ENCODE results near the gene HSPA1L.
"Not testable (repeated sequence)": the region's sequence is repeated elsewhere in the genome, so short reads cannot be mapped to it uniquely, and the experiment has no call there.

Gene HSPA1L

DNA sequence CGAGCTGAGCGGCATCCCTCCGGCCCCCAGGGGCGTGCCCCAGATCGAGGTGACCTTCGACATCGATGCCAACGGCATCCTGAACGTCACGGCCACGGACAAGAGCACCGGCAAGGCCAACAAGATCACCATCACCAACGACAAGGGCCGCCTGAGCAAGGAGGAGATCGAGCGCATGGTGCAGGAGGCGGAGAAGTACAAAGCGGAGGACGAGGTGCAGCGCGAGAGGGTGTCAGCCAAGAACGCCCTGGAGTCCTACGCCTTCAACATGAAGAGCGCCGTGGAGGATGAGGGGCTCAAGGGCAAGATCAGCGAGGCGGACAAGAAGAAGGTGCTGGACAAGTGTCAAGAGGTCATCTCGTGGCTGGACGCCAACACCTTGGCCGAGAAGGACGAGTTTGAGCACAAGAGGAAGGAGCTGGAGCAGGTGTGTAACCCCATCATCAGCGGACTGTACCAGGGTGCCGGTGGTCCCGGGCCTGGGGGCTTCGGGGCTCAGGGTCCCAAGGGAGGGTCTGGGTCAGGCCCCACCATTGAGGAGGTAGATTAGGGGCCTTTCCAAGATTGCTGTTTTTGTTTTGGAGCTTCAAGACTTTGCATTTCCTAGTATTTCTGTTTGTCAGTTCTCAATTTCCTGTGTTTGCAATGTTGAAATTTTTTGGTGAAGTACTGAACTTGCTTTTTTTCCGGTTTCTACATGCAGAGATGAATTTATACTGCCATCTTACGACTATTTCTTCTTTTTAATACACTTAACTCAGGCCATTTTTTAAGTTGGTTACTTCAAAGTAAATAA, 2.2 kb upstream of the HSPA1L start:
- DNase-seq (ENCODE audit: low read depth, low spot score), result not testable (repeated sequence)

DNA sequence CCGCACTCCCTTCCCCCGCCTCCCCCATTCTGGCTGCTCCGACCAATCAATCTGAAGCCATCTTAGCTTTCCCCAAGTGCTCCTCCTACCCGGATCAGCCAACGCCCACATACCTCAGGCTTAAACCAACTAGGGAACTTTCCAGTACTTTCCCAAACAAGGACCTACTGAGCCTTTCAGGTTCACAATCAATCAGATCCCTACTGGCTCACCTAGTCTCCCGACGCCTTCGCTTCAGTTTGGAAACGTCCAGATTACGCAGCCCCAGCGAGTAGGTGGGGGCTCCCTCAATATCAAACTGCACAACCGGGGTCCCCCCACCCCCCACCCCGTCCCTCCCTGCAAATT, 432 bp downstream of the HSPA1L start:
- DNase-seq (ENCODE audit: low read depth, low spot score), result peak; percentile 95

- no peak for DNase-seq (ENCODE audit: low read depth, low spot score)
Measured at GRCh38 chr6:31813465-31813849, 1.6 kb downstream of the HSPA1L start.

GRCh38 chr6:31811645-31812044, 3.4 kb downstream of the HSPA1L start:
- no peak for DNase-seq (ENCODE audit: low read depth, low spot score)

DNA sequence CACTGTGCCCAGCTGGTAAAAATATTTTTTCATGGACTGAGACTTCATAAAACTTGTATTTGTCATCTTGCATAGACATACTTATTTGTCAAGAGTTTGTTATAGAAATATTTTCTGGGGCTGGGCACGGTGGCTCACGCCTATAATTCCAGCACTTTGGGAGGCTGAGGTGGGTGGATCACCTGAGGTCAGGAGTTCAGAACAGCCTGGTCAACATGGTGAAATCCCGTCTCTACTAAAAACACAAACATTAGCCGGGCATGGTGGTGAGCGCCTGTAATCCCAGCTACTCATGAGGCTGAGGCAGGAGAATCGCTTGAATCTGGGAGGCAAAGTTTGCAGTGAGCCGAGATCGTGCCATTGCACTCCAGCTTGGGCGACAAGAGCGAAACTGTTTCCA, 6.5 kb downstream of the HSPA1L start:
- not testable (repeated sequence) for DNase-seq (ENCODE audit: low read depth, low spot score)

- DNase-seq (ENCODE audit: low read depth, low spot score), result peak; percentile 99
Measured at GRCh38 chr6:31806470-31807272, 8.4 kb downstream of the HSPA1L start, which contains the start of gene LSM2. Gene LSM2 (minus strand): TSS chr6:31806966. CDS start chr6:31806757, 209 bp downstream.

DNA sequence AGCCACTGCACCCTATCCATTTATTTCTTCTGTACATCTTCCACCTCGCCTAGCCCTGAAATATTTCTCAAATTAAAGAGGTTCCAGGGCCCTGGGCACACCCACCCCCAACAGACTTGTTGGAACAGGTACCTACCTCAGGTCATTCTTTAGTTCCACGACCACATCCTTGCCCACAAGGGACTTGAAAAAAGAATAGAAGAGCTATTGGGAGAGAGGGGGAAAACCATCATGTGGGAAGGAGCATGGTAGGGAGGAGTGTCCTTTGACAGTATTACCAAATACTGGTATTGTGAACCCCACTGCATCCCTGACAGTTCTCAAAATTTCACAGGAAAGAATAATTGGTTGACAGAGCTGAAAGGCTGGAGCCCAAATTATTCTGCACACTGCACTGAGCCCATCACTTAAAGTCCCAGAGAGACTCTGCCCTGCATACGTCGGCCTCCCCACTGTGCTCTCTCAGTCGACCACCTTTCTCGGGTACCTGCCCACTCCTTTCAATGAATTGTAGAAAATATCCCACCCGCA, 9.1 kb downstream of the HSPA1L start:
- no peak for DNase-seq (ENCODE audit: low read depth, low spot score)

- not testable (repeated sequence) for DNase-seq (ENCODE audit: low read depth, low spot score)
Measured at GRCh38 chr6:31801031-31801927, 13.8 kb downstream of the HSPA1L start.

- no peak for DNase-seq (ENCODE audit: low read depth, low spot score)
Measured at GRCh38 chr6:31799781-31800180, 15.3 kb downstream of the HSPA1L start.

DNA sequence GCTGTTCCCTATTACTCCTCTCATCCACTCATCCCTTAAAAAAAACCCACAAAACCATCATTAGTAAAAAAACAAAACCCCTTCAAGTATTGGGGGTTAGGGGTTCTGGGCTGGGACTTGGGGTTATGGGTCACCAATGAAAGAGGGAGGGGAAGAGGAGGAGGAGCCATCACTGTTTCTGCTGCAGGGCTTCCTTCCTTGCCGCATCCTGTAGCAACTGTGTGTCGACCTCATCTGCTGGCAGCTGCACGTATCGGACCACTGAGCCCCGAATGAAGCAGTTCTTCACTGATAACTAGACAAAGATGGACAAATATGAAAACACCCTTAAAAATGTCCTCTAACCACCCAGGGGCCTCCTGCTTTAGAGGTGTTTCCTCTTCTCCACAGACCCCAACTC, 17.5 kb downstream of the HSPA1L start:
- no peak for DNase-seq (ENCODE audit: low read depth, low spot score)

GRCh38 chr6:31796993-31797385, 18.1 kb downstream of the HSPA1L start:
- no peak for DNase-seq (ENCODE audit: low read depth, low spot score)

- peak; percentile 94 for DNase-seq (ENCODE audit: low read depth, low spot score)
Measured at GRCh38 chr6:31795616-31796298, 19.3 kb downstream of the HSPA1L start, which contains the start of gene VARS1. Gene VARS1 (minus strand): TSS chr6:31795752. CDS start chr6:31795217, 535 bp downstream.

DNA sequence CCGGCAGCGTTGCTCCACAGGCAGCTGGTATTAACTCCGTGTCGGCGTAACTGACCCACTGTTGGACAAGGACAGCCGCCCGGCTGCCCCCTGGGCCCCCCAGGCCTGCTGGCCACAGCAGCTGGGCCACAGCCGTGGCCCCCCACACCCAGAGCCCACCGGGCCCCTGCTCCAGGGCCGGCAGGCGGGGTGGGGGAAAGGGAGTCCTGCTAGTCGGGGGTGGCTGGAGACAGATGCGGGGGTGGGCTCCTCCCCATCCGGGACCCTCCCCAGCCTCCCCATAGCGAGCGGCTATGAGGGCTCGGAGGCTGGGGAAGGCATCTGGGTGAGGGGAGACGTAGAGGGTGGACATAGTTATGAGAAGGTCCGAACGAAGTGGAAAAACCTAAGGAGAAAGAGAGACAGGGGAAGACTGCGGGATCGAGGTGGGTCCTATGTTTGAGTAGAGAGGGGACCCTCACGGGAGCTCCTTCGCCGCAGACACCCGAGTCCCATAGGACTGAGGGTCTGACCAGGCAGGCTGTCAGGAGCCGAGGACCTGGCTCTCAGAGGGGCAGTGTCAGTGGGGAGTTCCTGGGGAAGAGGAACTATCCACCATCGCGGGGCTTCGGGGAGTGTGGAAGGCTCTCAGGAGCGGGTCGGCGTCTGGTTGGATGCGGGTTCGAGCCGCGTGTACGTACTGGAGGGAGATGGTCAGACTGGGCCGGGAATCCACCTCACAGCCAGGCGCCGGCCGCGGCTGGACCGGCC, 20.0 kb downstream of the HSPA1L start:
- peak; percentile 64 for DNase-seq (ENCODE audit: low read depth, low spot score)

DNA sequence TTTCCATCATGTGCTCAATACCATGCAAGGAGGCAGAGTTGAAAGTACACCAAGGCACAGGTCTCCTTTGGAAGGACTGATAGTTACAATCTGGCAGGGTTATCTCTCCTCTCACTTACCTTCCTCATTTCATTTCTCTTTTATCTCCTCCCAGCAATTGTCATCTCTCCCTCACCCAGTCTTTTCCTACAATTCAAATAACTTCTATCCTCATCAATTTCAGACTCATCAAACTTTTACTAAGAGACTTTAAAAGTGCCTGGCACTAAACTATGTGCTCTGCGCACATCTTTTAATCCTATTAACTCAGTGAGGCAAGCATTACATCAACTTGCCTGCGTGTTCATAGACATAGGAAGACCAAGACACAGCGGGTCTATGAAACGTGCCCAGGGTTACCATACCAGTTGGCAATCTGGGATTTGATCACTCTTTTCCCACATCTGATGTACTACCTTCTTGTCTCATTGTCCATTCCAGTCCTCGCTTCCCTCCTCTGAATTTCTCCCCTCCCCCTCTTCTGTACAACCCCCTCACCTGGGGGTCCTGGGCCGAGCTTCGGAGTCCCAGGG, 20.7 kb downstream of the HSPA1L start:
- peak; percentile 37 for DNase-seq (ENCODE audit: low read depth, low spot score)

DNA sequence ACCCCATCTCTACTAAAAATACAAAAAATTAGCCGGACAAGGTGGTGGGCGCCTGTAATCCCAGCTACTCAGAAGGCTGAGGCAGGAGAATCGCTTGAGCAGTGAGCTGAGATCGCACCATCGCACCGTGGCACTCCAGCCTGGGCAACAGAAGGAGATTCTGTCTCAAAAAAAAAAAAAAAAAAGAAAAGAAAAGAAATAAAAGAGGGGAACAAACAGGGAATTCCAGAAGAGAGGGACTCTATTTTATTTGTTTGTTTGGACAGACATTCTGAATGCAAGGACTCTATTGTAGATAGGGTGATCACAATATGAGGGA, 21.2 kb downstream of the HSPA1L start:
- not testable (repeated sequence) for DNase-seq (ENCODE audit: low read depth, low spot score)

GRCh38 chr6:31792761-31793171, 22.3 kb downstream of the HSPA1L start:
- no peak for DNase-seq (ENCODE audit: low read depth, low spot score)

DNA sequence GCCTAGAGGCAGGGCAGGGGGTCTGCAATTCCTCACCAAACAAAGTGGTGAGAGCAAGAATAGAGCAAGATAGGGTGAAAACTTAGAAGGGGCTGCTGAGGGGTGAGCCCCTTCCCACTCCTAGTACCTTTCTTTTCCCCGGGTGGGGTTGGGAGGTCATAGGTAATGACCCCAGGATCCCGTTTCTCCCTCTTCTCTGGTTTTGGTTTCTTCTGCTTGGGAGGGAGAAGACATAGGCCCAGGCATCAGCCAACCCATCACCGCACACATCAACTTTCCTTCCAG, 23.1 kb downstream of the HSPA1L start:
- DNase-seq (ENCODE audit: low read depth, low spot score), result no peak

DNA sequence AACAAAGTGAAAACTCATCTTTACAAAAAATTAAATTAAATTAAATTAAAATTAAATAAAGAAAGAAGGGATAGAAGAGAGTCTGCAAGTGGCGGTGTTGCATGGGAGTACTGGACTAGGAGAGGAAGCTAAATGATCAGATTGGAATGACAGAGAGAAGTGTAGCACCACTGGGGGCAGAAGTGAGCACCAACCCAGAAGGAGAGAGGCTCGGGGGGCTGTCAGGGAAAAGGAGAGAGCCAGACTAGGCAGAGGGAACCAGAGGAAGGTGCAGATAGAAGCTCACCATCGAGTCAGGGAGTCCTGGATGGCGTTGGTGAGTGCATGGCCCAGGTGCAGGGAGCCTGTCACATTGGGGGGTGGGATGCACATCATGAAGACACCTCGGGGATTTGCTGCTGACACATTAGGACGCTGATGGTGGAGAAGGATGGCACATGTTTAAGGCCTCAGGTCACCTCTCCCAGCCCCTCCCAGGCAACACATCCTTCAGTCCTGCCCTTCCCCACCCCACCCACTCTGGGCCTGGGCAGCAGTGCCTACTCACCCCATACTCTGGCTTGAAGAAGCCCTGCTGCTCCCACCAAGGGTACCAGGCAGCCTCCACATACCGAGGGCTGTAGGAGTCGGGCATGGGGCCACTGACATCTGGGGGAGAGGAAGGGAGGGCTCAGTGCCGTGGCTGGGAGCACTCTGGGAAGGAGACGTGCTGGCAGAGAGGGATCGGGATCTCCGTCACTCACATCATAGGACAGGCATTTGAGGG, 23.6 kb downstream of the HSPA1L start:
- DNase-seq (ENCODE audit: low read depth, low spot score), result peak; percentile 77

DNA sequence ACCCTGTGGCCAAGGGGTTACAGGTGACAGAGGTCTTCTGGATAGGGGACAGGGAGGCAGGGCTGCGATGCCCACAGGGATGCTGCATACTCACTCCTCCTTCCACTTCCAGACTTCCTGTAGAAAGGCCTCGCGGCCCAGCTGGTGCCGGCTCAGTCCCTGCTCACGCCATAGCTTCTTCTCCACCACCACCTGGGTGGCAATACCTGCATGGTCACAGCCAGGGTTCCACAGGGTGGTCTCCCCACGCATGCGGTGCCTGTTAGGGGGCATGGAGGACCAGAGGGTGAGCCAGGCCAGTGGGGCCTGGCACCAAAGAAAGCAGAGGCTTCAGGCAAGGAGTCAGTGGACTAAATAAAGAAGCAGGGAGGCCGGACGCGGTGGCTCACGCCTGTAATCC, 29.6 kb downstream of the HSPA1L start:
- DNase-seq (ENCODE audit: low read depth, low spot score), result no peak

All from ELF-1 (cell line).